ENCODE data around the gene KIAA1549. TPM values are rescaled to one million over a fixed set of nuclear protein-coding genes. Genes with fewer than 3 reads are reported as not detected.

KIAA1549 gene
- total RNA-seq, 1 experiment from 2014 or later, result 14.1 TPM

DNA sequence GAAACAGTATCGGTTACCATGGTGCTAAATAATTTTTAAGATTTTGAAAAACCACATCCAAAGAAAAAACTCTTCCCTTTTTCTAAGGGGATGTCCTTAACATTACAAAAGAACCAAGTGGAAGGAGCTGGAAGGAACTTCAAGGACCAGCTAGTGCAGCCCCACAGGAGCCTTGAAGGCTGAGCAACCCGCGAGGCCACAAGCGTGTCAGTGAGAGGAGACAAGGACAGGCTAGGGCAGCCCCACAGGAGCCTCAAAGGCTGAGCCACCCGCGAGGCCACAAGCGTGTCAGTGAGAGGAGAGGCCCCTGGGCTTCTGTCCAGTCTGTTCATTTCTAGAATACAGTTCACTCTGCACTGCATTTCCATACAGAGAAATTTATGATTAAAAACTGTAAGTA, 103.1 kb downstream of the KIAA1549 start:
- no peaks in the 10 kb centered on the region for H3K9me3 ChIP-seq (ENCODE audit: control insufficient read depth, insufficient read depth, low read depth, low read length)
- ATAC-seq (no peak), DNase-seq (ENCODE audit: low read depth, low spot score) (no peak)
- ChIA-PET POLR2A (no interaction called here), CTCF (no interaction called here)
- BruUV-seq (replicated peaks), result no TSS peak
- in situ Hi-C loops (cut with HindIII; ENCODE audit: low pct_unique_long_range_greater_than_20kb, low sequenced_read_pairs), result no loop called here
- TF ChIP-seq, protein P1, sequence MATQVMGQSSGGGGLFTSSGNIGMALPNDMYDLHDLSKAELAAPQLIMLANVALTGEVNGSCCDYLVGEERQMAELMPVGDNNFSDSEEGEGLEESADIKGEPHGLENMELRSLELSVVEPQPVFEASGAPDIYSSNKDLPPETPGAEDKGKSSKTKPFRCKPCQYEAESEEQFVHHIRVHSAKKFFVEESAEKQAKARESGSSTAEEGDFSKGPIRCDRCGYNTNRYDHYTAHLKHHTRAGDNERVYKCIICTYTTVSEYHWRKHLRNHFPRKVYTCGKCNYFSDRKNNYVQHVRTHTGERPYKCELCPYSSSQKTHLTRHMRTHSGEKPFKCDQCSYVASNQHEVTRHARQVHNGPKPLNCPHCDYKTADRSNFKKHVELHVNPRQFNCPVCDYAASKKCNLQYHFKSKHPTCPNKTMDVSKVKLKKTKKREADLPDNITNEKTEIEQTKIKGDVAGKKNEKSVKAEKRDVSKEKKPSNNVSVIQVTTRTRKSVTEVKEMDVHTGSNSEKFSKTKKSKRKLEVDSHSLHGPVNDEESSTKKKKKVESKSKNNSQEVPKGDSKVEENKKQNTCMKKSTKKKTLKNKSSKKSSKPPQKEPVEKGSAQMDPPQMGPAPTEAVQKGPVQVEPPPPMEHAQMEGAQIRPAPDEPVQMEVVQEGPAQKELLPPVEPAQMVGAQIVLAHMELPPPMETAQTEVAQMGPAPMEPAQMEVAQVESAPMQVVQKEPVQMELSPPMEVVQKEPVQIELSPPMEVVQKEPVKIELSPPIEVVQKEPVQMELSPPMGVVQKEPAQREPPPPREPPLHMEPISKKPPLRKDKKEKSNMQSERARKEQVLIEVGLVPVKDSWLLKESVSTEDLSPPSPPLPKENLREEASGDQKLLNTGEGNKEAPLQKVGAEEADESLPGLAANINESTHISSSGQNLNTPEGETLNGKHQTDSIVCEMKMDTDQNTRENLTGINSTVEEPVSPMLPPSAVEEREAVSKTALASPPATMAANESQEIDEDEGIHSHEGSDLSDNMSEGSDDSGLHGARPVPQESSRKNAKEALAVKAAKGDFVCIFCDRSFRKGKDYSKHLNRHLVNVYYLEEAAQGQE (IDR thresholded peaks at IDR 0.05; ENCODE audit: insufficient read depth in 1 of 2, low read depth in 2 of 2, low read length in 1 of 2), result no peak
- TF ChIP-seq TCF7L2 (IDR thresholded peaks at IDR 0.05; ENCODE audit: low read depth, low read length) (no peak), POLR2AphosphoS5 (IDR thresholded peaks at IDR 0.05; ENCODE audit: low read depth, low read length) (no peak), SIN3A (IDR thresholded peaks at IDR 0.05; ENCODE audit: borderline replicate concordance, insufficient read depth, low read depth, low read length) (no peak)
- TF ChIP-seq, protein P2, sequence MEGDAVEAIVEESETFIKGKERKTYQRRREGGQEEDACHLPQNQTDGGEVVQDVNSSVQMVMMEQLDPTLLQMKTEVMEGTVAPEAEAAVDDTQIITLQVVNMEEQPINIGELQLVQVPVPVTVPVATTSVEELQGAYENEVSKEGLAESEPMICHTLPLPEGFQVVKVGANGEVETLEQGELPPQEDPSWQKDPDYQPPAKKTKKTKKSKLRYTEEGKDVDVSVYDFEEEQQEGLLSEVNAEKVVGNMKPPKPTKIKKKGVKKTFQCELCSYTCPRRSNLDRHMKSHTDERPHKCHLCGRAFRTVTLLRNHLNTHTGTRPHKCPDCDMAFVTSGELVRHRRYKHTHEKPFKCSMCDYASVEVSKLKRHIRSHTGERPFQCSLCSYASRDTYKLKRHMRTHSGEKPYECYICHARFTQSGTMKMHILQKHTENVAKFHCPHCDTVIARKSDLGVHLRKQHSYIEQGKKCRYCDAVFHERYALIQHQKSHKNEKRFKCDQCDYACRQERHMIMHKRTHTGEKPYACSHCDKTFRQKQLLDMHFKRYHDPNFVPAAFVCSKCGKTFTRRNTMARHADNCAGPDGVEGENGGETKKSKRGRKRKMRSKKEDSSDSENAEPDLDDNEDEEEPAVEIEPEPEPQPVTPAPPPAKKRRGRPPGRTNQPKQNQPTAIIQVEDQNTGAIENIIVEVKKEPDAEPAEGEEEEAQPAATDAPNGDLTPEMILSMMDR (IDR thresholded peaks at IDR 0.05), result no peak
- no peaks in the 10 kb centered on the region for H3K36me3 ChIP-seq (ENCODE audit: control insufficient read depth, insufficient read depth, low read length)
- H3K4me3 ChIP-seq (ENCODE audit: low read depth in 2 of 2, low read length in 2 of 2), result no peak overlapping the region
- H3K27ac ChIP-seq (ENCODE audit: low read length), result no peak overlapping the region
- H3K27me3 ChIP-seq (ENCODE audit: control insufficient read depth, insufficient read depth, low read length), result no peaks in the 10 kb centered on the region
- intact Hi-C loops (cut with micrococcal nuclease; ENCODE audit: unreplicated experiment), result no loop called here
- no peaks in the 10 kb centered on the region; the same call in 1 of the 2 replicates for H3K4me1 ChIP-seq (ENCODE audit: control insufficient read depth, insufficient read depth, low read length)

DNA sequence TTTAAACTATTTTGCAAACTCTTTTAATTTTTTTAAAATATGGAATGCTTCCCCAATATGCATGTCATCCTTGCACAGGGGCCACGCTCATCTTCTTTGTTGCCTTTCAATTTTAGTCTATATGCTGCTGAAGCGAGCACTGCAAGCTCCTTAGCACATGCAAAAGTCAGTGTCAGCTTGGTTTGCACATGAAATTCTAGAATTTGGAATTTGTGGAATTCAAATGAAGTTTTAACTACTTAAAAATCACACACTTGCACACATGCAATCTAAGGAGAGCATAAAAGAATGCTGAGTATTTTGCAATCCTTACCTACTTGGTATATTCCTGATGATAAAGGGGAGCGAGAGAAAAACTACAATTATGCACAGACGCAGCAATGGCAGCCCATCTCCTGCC, 104.9 kb downstream of the KIAA1549 start:
- no peaks in the 10 kb centered on the region for H3K36me3 ChIP-seq (ENCODE audit: control insufficient read depth, insufficient read depth, low read length)
- in situ Hi-C loops (cut with HindIII; ENCODE audit: low pct_unique_long_range_greater_than_20kb, low sequenced_read_pairs) (no loop called here), intact Hi-C loops (cut with micrococcal nuclease; ENCODE audit: unreplicated experiment) (no loop called here)
- H3K27me3 ChIP-seq (ENCODE audit: control insufficient read depth, insufficient read depth, low read length), result no peaks in the 10 kb centered on the region
- POLR2A ChIA-PET, result no interaction called here
- H3K9me3 ChIP-seq (ENCODE audit: control insufficient read depth, insufficient read depth, low read depth, low read length), result no peaks in the 10 kb centered on the region
- no peak for ATAC-seq
- H3K4me1 ChIP-seq (ENCODE audit: control insufficient read depth, insufficient read depth, low read length), result no peaks in the 10 kb centered on the region; the same call in 1 of the 2 replicates
- BruUV-seq (replicated peaks), result no TSS peak
- no peak for DNase-seq (ENCODE audit: low read depth, low spot score)
- CTCF ChIA-PET, result no interaction called here
- TF ChIP-seq POLR2AphosphoS5 (IDR thresholded peaks at IDR 0.05; ENCODE audit: low read depth, low read length), result no peak
- TF ChIP-seq, protein P2 (IDR thresholded peaks at IDR 0.05), result no peak
- TF ChIP-seq, protein P1 (IDR thresholded peaks at IDR 0.05; ENCODE audit: insufficient read depth in 1 of 2, low read depth in 2 of 2, low read length in 1 of 2), result no peak
- TF ChIP-seq TCF7L2 (IDR thresholded peaks at IDR 0.05; ENCODE audit: low read depth, low read length), result no peak
- no peak for TF ChIP-seq SIN3A (IDR thresholded peaks at IDR 0.05; ENCODE audit: borderline replicate concordance, insufficient read depth, low read depth, low read length)
- H3K27ac ChIP-seq (ENCODE audit: low read length), result no peak overlapping the region
- no peak overlapping the region for H3K4me3 ChIP-seq (ENCODE audit: low read depth in 2 of 2, low read length in 2 of 2)
